Stomach (tissue), 4 donors: ENCODE data around the gene ANTXR1.

Source experiments
- CTCF ChIP-seq, 7 experiments: fragments of 450-650 bp in 4 of 7; fragments of 200-600 bp in 3 of 7; sonication (generic) in 3 of 7; IDR thresholded peaks; one replicate each; pipeline ENCODE4 v1.5.1; 2016 to 2019; ENCODE audit warnings: antibody characterized with exemption in 7 of 7, control low read depth in 2 of 7, mild to moderate bottlenecking in 1 of 7
- EP300 ChIP-seq: sonication (generic); formaldehyde crosslinking; IDR thresholded peaks from one replicate; pipeline ENCODE4 v1.6.1; 2017; ENCODE audit warnings: antibody characterized with exemption
- POLR2A ChIP-seq, 4 donors: fragments of 450-650 bp; IDR thresholded peaks; one replicate each; pipeline ENCODE4 v1.6.1; 2016; ENCODE audit warnings: antibody characterized with exemption in 4 of 4, control low read depth in 2 of 4, mild to moderate bottlenecking in 1 of 4, moderate library complexity in 1 of 4
- POLR2AphosphoS5 ChIP-seq, 3 donors: sonication (generic); formaldehyde crosslinking; IDR thresholded peaks; one replicate each; pipeline ENCODE4 v1.6.1; 2016; ENCODE audit warnings: antibody characterized with exemption in 3 of 3

- TF ChIP-seq CTCF (IDR thresholded peaks at IDR 0.05) = no peak
- no peak for TF ChIP-seq POLR2A (IDR thresholded peaks at IDR 0.05)
- TF ChIP-seq POLR2AphosphoS5 (IDR thresholded peaks at IDR 0.05) = no peak
- TF ChIP-seq EP300 = no peak
Measured at GRCh38 chr2:69075486-69075885, 62.5 kb downstream of the ANTXR1 start.
